HG02885 (cell line): ENCODE results near the gene PRKG1.
"Not testable (repeated sequence)": the region's sequence is repeated elsewhere in the genome, so short reads cannot be mapped to it uniquely, and the experiment has no call there.

Experiments
- ATAC-seq: cut with Tn5 transposase; IDR thresholded peaks from one replicate; pipeline ENCODE4 v1.9.1; 2021; ENCODE audit warnings: mild to moderate bottlenecking; ENCODE audit not compliant: unreplicated experiment, poor library complexity

PRKG1 gene

GRCh38 chr10:51363415-51363814 is 289.1 kb downstream of the PRKG1 start:
- no peak for ATAC-seq

- no peak for ATAC-seq
These were observed 290.4 kb downstream of the PRKG1 start for GRCh38 chr10:51364674-51365073.

GRCh38 chr10:51366044-51366443 is 291.8 kb downstream of the PRKG1 start:
- no peak for ATAC-seq

- ATAC-seq = no peak
These were observed 292.8 kb downstream of the PRKG1 start for GRCh38 chr10:51367127-51367526.

- no peak for ATAC-seq
These were observed 293.4 kb downstream of the PRKG1 start for GRCh38 chr10:51367694-51368093.

GRCh38 chr10:51368943-51369342 is 294.7 kb downstream of the PRKG1 start:
- ATAC-seq = no peak

GRCh38 chr10:51369903-51370302 is 295.6 kb downstream of the PRKG1 start:
- ATAC-seq = no peak

GRCh38 chr10:51371743-51372142 is 297.5 kb downstream of the PRKG1 start:
- ATAC-seq = no peak

GRCh38 chr10:51375790-51376189 is 301.5 kb downstream of the PRKG1 start:
- no peak for ATAC-seq

- no peak for ATAC-seq
These were observed 303.0 kb downstream of the PRKG1 start for GRCh38 chr10:51377070-51377931.

- ATAC-seq = no peak
These were observed 303.8 kb downstream of the PRKG1 start for GRCh38 chr10:51377932-51378599.

- no peak for ATAC-seq
These were observed 307.9 kb downstream of the PRKG1 start for GRCh38 chr10:51382181-51382580.

- no peak for ATAC-seq
These were observed 310.7 kb downstream of the PRKG1 start for GRCh38 chr10:51384971-51385370.

GRCh38 chr10:51386248-51386885 is 312.1 kb downstream of the PRKG1 start:
- no peak for ATAC-seq

GRCh38 chr10:51389415-51390321 is 315.4 kb downstream of the PRKG1 start:
- ATAC-seq = peak; percentile 91

- not testable (repeated sequence) for ATAC-seq
These were observed 318.7 kb downstream of the PRKG1 start for GRCh38 chr10:51393006-51393405.

GRCh38 chr10:51394039-51394438 is 319.8 kb downstream of the PRKG1 start:
- ATAC-seq = no peak

GRCh38 chr10:51397244-51397643 is 323.0 kb downstream of the PRKG1 start:
- ATAC-seq = no peak

- no peak for ATAC-seq
These were observed 323.4 kb downstream of the PRKG1 start for GRCh38 chr10:51397695-51398094.

- ATAC-seq = no peak
These were observed 325.6 kb downstream of the PRKG1 start for GRCh38 chr10:51399840-51400239.
